ENCODE data around the gene ZNF831.
A peak's percentile ranks its signal among the peaks of the same experiment; 100 is the strongest.

ZNF831 gene

DNA sequence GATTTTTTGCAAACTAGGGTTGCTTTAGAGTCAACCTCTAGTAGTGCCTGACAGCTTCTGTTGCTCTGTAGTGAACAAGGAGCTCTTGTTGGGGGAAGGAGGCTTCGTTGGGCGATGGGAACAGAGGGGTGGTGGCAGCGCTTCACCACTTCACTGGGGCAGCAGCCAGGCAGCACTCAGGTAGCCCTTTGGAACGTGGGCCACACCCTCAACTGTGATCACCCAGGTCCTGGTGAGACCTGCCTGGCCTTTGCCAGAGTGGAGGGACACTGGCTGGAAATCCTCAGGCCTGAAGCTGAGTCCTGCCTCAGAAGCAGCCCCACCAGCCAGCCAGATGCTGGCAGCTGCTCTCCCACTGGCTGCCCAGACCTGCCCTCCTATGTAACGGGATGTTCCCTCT is 126.4 kb downstream of the ZNF831 start:
- no peak for TF ChIP-seq Cebpa-rat (IDR thresholded peaks at IDR 0.05)
- Histone ChIP-seq H3K27me3 (no peaks in the 10 kb centered on the region), H3K4me1 (no peaks in the 10 kb centered on the region), H3K9ac (no peak overlapping the region), H3K4me3 (no peak overlapping the region), H3K9me3 (replicated peaks in 1 of 11) (peaks cover 0 to 11% (median 9%) of the 10 kb centered on the region in 11 experiments; a peak in 11 of 22 replicates), H3K4me2 (no peak overlapping the region), H3K36me3 (no peaks in the 10 kb centered on the region), H4K20me1 (no peaks in the 10 kb centered on the region), H3K27ac (no peak overlapping the region)

DNA sequence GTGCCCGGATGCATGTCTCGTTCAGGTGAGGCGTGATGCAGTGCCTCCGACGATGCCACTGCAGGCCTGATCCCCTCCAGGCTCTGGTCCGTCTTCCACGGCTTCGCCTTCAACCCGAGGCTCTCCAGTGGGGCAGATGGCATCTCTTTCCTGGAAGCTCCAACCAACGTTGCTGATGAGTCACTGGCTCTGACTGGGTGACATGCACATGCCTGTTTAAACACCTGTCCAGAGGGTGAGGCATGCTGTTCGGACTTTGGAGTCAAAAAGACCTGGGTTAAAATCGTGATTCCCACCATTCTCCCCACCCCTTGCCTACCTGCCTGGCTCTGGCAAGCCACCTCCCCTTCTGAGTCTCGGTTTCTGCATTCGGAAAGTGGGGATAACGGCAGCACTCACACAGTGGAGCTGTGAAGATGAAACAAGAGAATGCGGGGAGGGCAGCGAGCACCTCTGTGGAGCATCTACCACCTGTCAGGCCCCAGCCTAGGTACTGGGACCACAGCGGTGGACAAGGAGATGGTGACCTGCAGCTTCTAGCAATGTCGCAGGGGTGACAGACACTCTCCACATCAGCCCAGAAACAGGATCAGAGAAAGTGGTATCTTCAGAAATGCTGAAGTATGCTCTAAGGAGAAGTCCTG is 128.2 kb downstream of the ZNF831 start:
- Histone ChIP-seq H3K4me1 (no peaks in the 10 kb centered on the region), H3K9ac (no peak overlapping the region), H4K20me1 (no peaks in the 10 kb centered on the region), H3K36me3 (no peaks in the 10 kb centered on the region), H3K4me3 (no peak overlapping the region), H3K4me2 (no peak overlapping the region), H3K27ac (no peak overlapping the region), H3K9me3 (replicated peaks in 1 of 11) (no peaks in the 10 kb centered on the region), H3K27me3 (no peaks in the 10 kb centered on the region)
- TF ChIP-seq Cebpa-rat (IDR thresholded peaks at IDR 0.05) = no peak

GRCh38 chr20:59295531-59295930 is 131.9 kb downstream of the ZNF831 start:
- no peaks in the 10 kb centered on the region; a peak in 1 of 22 replicates for H3K27me3 ChIP-seq

GRCh38 chr20:59297686-59298085 is 134.1 kb downstream of the ZNF831 start:
- peaks cover 0 to 6% (median 0%) of the 10 kb centered on the region in 10 experiments; a peak in 2 of 20 replicates for H3K4me1 ChIP-seq
- no peak for TF ChIP-seq Cebpa-rat (IDR thresholded peaks at IDR 0.05)
- no peak overlapping the region for H3K4me3 ChIP-seq
- H3K9me3 ChIP-seq (replicated peaks in 1 of 11) = peaks cover 0 to 5% (median 0%) of the 10 kb centered on the region in 11 experiments; a peak in 1 of 22 replicates
- no peak overlapping the region for H3K4me2 ChIP-seq
- peaks cover 0 to 7% (median 0%) of the 10 kb centered on the region in 11 experiments; a peak in 3 of 22 replicates for H3K27me3 ChIP-seq
- no peaks in the 10 kb centered on the region for H3K36me3 ChIP-seq
- no peak overlapping the region for H3K27ac ChIP-seq
- H4K20me1 ChIP-seq = no peaks in the 10 kb centered on the region
- no peak overlapping the region for H3K9ac ChIP-seq

More at GRCh38 chr20:59295531-59295930, 131.9 kb downstream of the ZNF831 start:
- no peaks in the 10 kb centered on the region for H3K4me1 ChIP-seq
- H3K9me3 ChIP-seq (replicated peaks in 1 of 11) = peaks cover 0 to 2% (median 0%) of the 10 kb centered on the region in 11 experiments; a peak in 1 of 22 replicates
- TF ChIP-seq Cebpa-rat (IDR thresholded peaks at IDR 0.05) = no peak
- no peak overlapping the region for H3K4me2 ChIP-seq
- H3K36me3 ChIP-seq = no peaks in the 10 kb centered on the region
- H4K20me1 ChIP-seq = no peaks in the 10 kb centered on the region
- no peak overlapping the region for H3K4me3 ChIP-seq
- H3K9ac ChIP-seq = no peak overlapping the region
- no peak overlapping the region for H3K27ac ChIP-seq

- H3K27ac ChIP-seq = no peak overlapping the region
- 0 out of 22 replicates have a peak overlapping the region, but pooled peaks of 2 of the 11 experiments have one; percentile 7 for H3K4me2 ChIP-seq
- no peaks in the 10 kb centered on the region for H4K20me1 ChIP-seq
- H3K9ac ChIP-seq = no peak overlapping the region
- no peak overlapping the region for H3K4me3 ChIP-seq
- H3K9me3 ChIP-seq (replicated peaks in 1 of 11) = peaks cover 0 to 5% (median 0%) of the 10 kb centered on the region in 11 experiments; a peak in 1 of 22 replicates
- TF ChIP-seq Cebpa-rat (IDR thresholded peaks at IDR 0.05) = no peak
- peaks cover 0 to 7% (median 0%) of the 10 kb centered on the region in 11 experiments; a peak in 4 of 22 replicates for H3K27me3 ChIP-seq
- H3K4me1 ChIP-seq = peaks cover 0 to 9% (median 0%) of the 10 kb centered on the region in 10 experiments; a peak in 2 of 20 replicates
- no peaks in the 10 kb centered on the region for H3K36me3 ChIP-seq
Measured at GRCh38 chr20:59299945-59300332, 136.3 kb downstream of the ZNF831 start.

DNA sequence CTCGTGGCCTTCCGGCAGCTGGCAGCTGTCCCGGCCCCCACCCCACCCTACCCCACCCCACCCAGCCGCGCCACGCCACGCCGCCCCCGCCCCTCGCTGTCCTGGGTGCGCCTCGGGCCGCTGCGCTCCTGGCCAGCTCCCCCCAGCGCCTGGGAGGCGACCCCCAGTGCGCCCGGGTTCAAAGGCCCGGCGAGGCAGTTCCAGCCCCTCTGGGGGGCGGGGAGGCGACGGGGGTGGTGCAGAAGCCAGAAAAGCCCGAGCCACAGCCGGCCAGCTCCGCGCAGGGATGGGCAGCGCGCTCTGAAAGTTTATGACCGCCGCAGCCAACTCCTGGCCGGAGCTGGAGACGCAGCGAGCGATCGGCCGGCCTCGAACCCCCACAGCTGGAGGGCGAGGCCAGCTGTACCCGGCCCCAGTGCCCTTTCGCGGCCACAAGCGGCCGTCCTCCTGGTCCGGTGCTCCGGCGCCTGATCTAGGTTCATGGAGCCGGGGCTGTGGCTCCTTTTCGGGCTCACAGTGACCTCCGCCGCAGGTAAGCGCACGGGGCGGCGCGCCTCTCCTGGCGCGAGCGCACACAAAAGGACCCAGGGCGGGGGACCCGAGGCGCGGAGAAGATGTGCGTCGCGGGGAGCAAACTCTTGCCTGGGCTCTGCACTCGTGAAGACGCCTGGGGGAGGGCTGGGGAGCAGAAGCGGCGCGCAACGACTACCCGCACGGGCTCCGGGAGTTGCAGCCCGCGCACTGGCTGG is 136.9 kb downstream of the ZNF831 start, which contains the start of gene EDN3:
Gene EDN3 (plus strand): TSS at position 279 of the 749 bp plus-strand sequence. CDS start 202 bp downstream, at position 481.
- Histone ChIP-seq H4K20me1 (no peaks in the 10 kb centered on the region), H3K4me2 (peak within 1 kb of the TSS in 2 of 11 experiments; percentile 7; a peak in 1 of 22 replicates), H3K9me3 (replicated peaks in 1 of 11) (peaks cover 0 to 5% (median 0%) of the 10 kb centered on the region in 11 experiments; a peak in 1 of 22 replicates), H3K27me3 (peaks cover 0 to 7% (median 0%) of the 10 kb centered on the region in 11 experiments; a peak in 4 of 22 replicates), H3K9ac (no peak within 1 kb of the TSS), H3K4me3 (no peak within 1 kb of the TSS), H3K4me1 (peaks cover 0 to 9% (median 0%) of the 10 kb centered on the region in 10 experiments; a peak in 2 of 20 replicates), H3K36me3 (no peaks in the 10 kb centered on the region), H3K27ac (no peak within 1 kb of the TSS)
- no peak for TF ChIP-seq Cebpa-rat (IDR thresholded peaks at IDR 0.05)

DNA sequence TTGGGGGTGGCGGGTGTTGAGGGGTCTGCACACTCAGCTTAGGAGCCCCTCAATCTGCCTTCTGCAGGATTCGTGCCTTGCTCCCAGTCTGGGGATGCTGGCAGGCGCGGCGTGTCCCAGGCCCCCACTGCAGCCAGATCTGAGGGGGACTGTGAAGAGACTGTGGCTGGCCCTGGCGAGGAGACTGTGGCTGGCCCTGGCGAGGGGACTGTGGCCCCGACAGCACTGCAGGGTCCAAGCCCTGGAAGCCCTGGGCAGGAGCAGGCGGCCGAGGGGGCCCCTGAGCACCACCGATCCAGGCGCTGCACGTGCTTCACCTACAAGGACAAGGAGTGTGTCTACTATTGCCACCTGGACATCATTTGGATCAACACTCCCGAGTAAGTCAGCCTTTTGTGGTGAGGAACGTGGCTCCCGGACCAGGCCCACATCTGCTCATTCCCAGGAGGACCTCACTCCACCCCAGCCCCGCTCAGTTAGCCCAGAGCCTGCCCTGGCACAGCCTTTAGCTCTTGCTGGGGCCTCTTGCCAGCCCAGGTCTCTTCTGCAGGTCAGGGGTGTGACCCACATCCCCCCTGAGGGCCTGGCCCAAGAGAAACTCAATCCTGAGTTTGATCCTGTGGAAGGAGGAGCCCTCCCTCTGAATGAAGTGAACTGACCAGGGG is 137.9 kb downstream of the ZNF831 start:
- peaks cover 0 to 5% (median 0%) of the 10 kb centered on the region in 11 experiments; a peak in 1 of 22 replicates for H3K9me3 ChIP-seq (replicated peaks in 1 of 11)
- no peak overlapping the region for H3K4me3 ChIP-seq
- H4K20me1 ChIP-seq = no peaks in the 10 kb centered on the region
- TF ChIP-seq Cebpa-rat (IDR thresholded peaks at IDR 0.05) = no peak
- H3K27ac ChIP-seq = no peak overlapping the region
- H3K4me2 ChIP-seq = 0 out of 22 replicates have a peak overlapping the region, but pooled peaks of 1 of the 11 experiments have one; percentile 28
- H3K36me3 ChIP-seq = no peaks in the 10 kb centered on the region
- H3K4me1 ChIP-seq = peaks cover 0 to 9% (median 0%) of the 10 kb centered on the region in 10 experiments; a peak in 2 of 20 replicates
- H3K27me3 ChIP-seq = peaks cover 0 to 7% (median 0%) of the 10 kb centered on the region in 11 experiments; a peak in 4 of 22 replicates
- H3K9ac ChIP-seq = no peak overlapping the region

GRCh38 chr20:59305908-59306655 is 142.5 kb downstream of the ZNF831 start:
- H4K20me1 ChIP-seq = no peaks in the 10 kb centered on the region
- TF ChIP-seq Cebpa-rat (IDR thresholded peaks at IDR 0.05) = no peak
- no peak overlapping the region for H3K4me3 ChIP-seq
- H3K4me1 ChIP-seq = peaks cover 0 to 9% (median 0%) of the 10 kb centered on the region in 10 experiments; a peak in 2 of 20 replicates
- peaks cover 0 to 6% (median 0%) of the 10 kb centered on the region in 11 experiments; a peak in 3 of 22 replicates for H3K27me3 ChIP-seq
- no peaks in the 10 kb centered on the region for H3K36me3 ChIP-seq
- H3K9ac ChIP-seq = no peak overlapping the region
- no peaks in the 10 kb centered on the region for H3K9me3 ChIP-seq (replicated peaks in 1 of 11)
- H3K27ac ChIP-seq = no peak overlapping the region
- H3K4me2 ChIP-seq = no peak overlapping the region
